K562 (cell line): ENCODE results near the gene LHB. TPM values are rescaled to one million over a fixed set of nuclear protein-coding genes. Genes with fewer than 3 reads are reported as not detected.

Experiments
- ATAC-seq: fragments of 200-7000 bp; cut with Tn5 transposase; 3 replicates; pipeline ENCODE4 v1.9.1; 2020; ENCODE audit warnings: moderate library complexity
- BruUV-seq: library from RNA; stranded (reverse); fragments of 400-500 nt; replicated peaks from 2 replicates; lab custom pipeline; 2021; lab: Mats Ljungman, UMichigan
- CTCF ChIA-PET: fragments of 300-600 bp; formaldehyde crosslinking; extraction: SDS; loops from one replicate; lab custom pipeline; 2021; ENCODE audit warnings: low intra/inter-chr PET ratio; lab: Yijun Ruan, JAX
- POLR2A ChIA-PET: fragments of 300-600, 350-650 bp; sonication (Branson Sonifier 250); formaldehyde crosslinking; extraction: SDS; loops from one replicate; lab custom pipeline; 2021; ENCODE audit warnings: antibody characterized with exemption, inconsistent platforms; lab: Yijun Ruan, JAX
- DNase-seq, 4 experiments: peaks; one replicate each; pipeline versions ENCODE4 v3.0.0 to v3.0.0-alpha.2; 2011 to 2018; ENCODE audit warnings: low spot score in 3 of 4, mixed read lengths in 3 of 4; ENCODE audit errors: extremely low read depth in 1 of 4
- FAIRE-seq: peaks from 2 replicates; lab custom pipeline; 2011; peaks lifted over from hg19 to GRCh38; lab: Jason Lieb, UNC
- H2AFZ ChIP-seq: 2 replicates; pipeline ENCODE4 v1.6.0; 2011; ENCODE audit warnings: low read depth, low read length, control low read depth, inconsistent platforms
- H3K27ac ChIP-seq: fragments of 200-600 bp; 3 replicates; pipeline ENCODE4 v1.8.0; 2011; ENCODE audit warnings: low read depth, mild to moderate bottlenecking, control low read depth, inconsistent platforms, low read length, moderate library complexity, mixed read lengths; ENCODE audit errors: extremely low read depth
- H3K27me3 ChIP-seq, 2 experiments: fragments of 300-600 bp in 1 of 2; 2 replicates in 1 of 2; 3 replicates in 1 of 2; pipeline versions ENCODE4 v1.6.0 to v1.8.0; 2011; ENCODE audit warnings: inconsistent platforms in 2 of 2, low read length in 2 of 2, mild to moderate bottlenecking in 1 of 2, mixed read lengths in 1 of 2, moderate library complexity in 1 of 2; ENCODE audit not compliant: control insufficient read depth in 2 of 2, insufficient read depth in 2 of 2
- H3K36me3 ChIP-seq: fragments of 300-600 bp; 3 replicates; pipeline ENCODE4 v1.8.0; 2011; ENCODE audit warnings: mild to moderate bottlenecking, low read length, inconsistent platforms; ENCODE audit not compliant: control insufficient read depth, insufficient read depth
- H3K4me1 ChIP-seq, 2 experiments: fragments of 200-600 bp in 1 of 2; replicated peaks in 1 of 2; 2 replicates in 1 of 2; 3 replicates in 1 of 2; pipeline versions ENCODE4 v1.5.1 to v1.8.0; 2011; ENCODE audit warnings: inconsistent platforms in 2 of 2, low read length in 2 of 2, mild to moderate bottlenecking in 1 of 2, mixed read lengths in 1 of 2, moderate library complexity in 1 of 2; ENCODE audit not compliant: control insufficient read depth in 2 of 2, insufficient read depth in 2 of 2
- H3K4me2 ChIP-seq: 2 replicates; pipeline ENCODE4 v1.6.1; 2011; ENCODE audit warnings: low read length, control low read depth, inconsistent platforms, mixed read lengths; ENCODE audit not compliant: insufficient read depth
- H3K4me3 ChIP-seq: fragments of 200-600 bp; sonication (generic), shearing (Covaris generic); 2 replicates; pipeline ENCODE4 v1.5.1; 2016; ENCODE audit warnings: control low read depth, inconsistent platforms
- H3K79me2 ChIP-seq: fragments of 200-600 bp; 3 replicates; pipeline ENCODE4 v1.8.0; 2011; ENCODE audit warnings: low read length, inconsistent platforms; ENCODE audit not compliant: control insufficient read depth, insufficient read depth
- H3K9ac ChIP-seq, 2 experiments: 2 replicates each; pipeline versions ENCODE4 v1.6.0 to v1.6.1; 2011; ENCODE audit warnings: low read depth in 2 of 2, low read length in 2 of 2, control low read depth in 1 of 2, inconsistent platforms in 1 of 2, mild to moderate bottlenecking in 1 of 2, mixed read lengths in 1 of 2; ENCODE audit not compliant: insufficient read depth in 1 of 2
- H3K9me1 ChIP-seq: one replicate; pipeline ENCODE4 v1.6.0; 2011; ENCODE audit warnings: inconsistent platforms, mild to moderate bottlenecking, low read length, moderate library complexity; ENCODE audit not compliant: control insufficient read depth, insufficient read depth
- H3K9me3 ChIP-seq: replicated peaks from 2 replicates; pipeline ENCODE4 v1.5.1; 2011; ENCODE audit warnings: low read depth, low read length, inconsistent platforms; ENCODE audit not compliant: control insufficient read depth, insufficient read depth
- H4K20me1 ChIP-seq: replicated peaks from 2 replicates; pipeline ENCODE4 v1.6.1; 2011; ENCODE audit warnings: low read length, inconsistent platforms, mixed read lengths; ENCODE audit not compliant: control insufficient read depth, insufficient read depth
- HIVEP1 ChIP-seq: fragments of 250-450 bp; sonication (Bioruptor Pico); IDR thresholded peaks from 2 replicates; pipeline ENCODE4 v1.4.0; 2020; ENCODE audit warnings: mild to moderate bottlenecking
- MTA2 ChIP-seq: fragments of 450-650 bp; IDR thresholded peaks from 2 replicates; pipeline ENCODE4 v1.6.1; 2016; ENCODE audit warnings: low read depth
- MTA3 ChIP-seq: fragments of 450-650 bp; formaldehyde crosslinking; IDR thresholded peaks from 2 replicates; pipeline ENCODE4 v1.6.1; 2017; ENCODE audit warnings: mild to moderate bottlenecking, borderline replicate concordance
- PHF21A ChIP-seq: fragments of 450-650 bp; IDR thresholded peaks from 2 replicates; pipeline ENCODE4 v1.6.1; 2017; ENCODE audit warnings: low read depth, borderline replicate concordance
- RBFOX2 ChIP-seq: fragments of 200-400 bp; formaldehyde crosslinking; IDR thresholded peaks from 2 replicates; pipeline ENCODE4 v1.6.1; 2017; ENCODE audit warnings: low read depth, mild to moderate bottlenecking, low read length, moderate library complexity
- ZNF324 ChIP-seq: fragments of 250-450 bp; sonication (Bioruptor Pico); IDR thresholded peaks from 2 replicates; pipeline ENCODE4 v1.4.0; 2020; ENCODE audit warnings: mild to moderate bottlenecking
- ZNF507 ChIP-seq: conservative IDR thresholded peaks from 2 replicates; pipeline ENCODE4 v1.6.1; 2017; ENCODE audit warnings: missing genetic modification characterization, missing compliant biosample characterization
- WGBS: fragments of 100-300 bp; shearing (Covaris generic); methylation state at CpG from one replicate; pipeline ENCODE4 v1.1.6; 2016; ENCODE audit warnings: low coverage, mixed read lengths; ENCODE audit not compliant: insufficient coverage; ENCODE audit errors: missing lambda C conversion rate; 5-methylcytosine and 5-hydroxymethylcytosine counted together
- in situ Hi-C: fragments of 300-500 bp; cut with MboI; formaldehyde crosslinking; loops from 4 replicates; pipeline ENCODE4 v1.15.0; 2018; ENCODE audit warnings: inconsistent platforms, mixed read lengths
- intact Hi-C: fragments of 100-400 bp; cut with micrococcal nuclease; formaldehyde crosslinking; loops from 2 replicates; pipeline ENCODE4 v1.14.2; 2022
- polyA plus RNA-seq, 8 experiments: library from polyadenylated mRNA; depleted of rRNA in 4 of 8; stranded (reverse) in 5 of 8; unstranded in 3 of 8; fragments of >200 nt; fragmentation: Nextera tagmentation in 2 of 8; fragmentation: Illumina TruSeq in 1 of 8; extraction: Ambion mirVana in 2 of 8; extraction: Trizol in 1 of 8; gene quantifications; 2 replicates each; pipeline versions ENCODE4 v1.2.1 to v1.2.3, GENCODE V29; 2011 to 2014; ENCODE audit warnings: inconsistent platforms in 1 of 8, missing spikeins in 1 of 8
- total RNA-seq, 7 experiments: library from RNA; depleted of rRNA in 6 of 7; stranded (reverse); fragments of >200 nt in 6 of 7; fragmentation: Illumina TruSeq in 2 of 7; extraction: Trizol in 2 of 7; gene quantifications; 2 replicates each; pipeline versions ENCODE4 v1.2.1 to v1.2.3, GENCODE V29; 2011 to 2021; ENCODE audit warnings: low replicate concordance in 1 of 7
- TF ChIP-seq, protein P1 (sequence below): sonication (generic); formaldehyde crosslinking; IDR thresholded peaks from 2 replicates; pipeline ENCODE4 v1.8.1; 2023; ENCODE audit warnings: missing genetic modification reagents, mild to moderate bottlenecking, borderline replicate concordance
- TF ChIP-seq, protein P2 (sequence below): fragments of 450-650 bp; conservative IDR thresholded peaks from 2 replicates; pipeline ENCODE4 v1.6.1; 2016; ENCODE audit warnings: missing genetic modification characterization, low read depth, mild to moderate bottlenecking, control low read depth, missing compliant biosample characterization
- TF ChIP-seq, protein P3 (sequence below), 3 experiments: fragments of 200-800 bp in 1 of 3; sonication (Bioruptor generic) in 1 of 3; sonication (generic) in 1 of 3; formaldehyde crosslinking in 1 of 3; IDR thresholded peaks; 2 replicates each; pipeline versions ENCODE4 v1.6.1 to v1.8.0; 2016 to 2022; ENCODE audit warnings: mild to moderate bottlenecking in 2 of 3, missing compliant biosample characterization in 2 of 3, missing genetic modification characterization in 2 of 3, missing genetic modification reagents in 1 of 3

LHB gene
- total and polyA plus RNA-seq, 9 of the 15 experiments (the other 6 are each of a cell fraction or from before 2014, with no cell fraction given) = 0.54 TPM; not detected in 8

DNA sequence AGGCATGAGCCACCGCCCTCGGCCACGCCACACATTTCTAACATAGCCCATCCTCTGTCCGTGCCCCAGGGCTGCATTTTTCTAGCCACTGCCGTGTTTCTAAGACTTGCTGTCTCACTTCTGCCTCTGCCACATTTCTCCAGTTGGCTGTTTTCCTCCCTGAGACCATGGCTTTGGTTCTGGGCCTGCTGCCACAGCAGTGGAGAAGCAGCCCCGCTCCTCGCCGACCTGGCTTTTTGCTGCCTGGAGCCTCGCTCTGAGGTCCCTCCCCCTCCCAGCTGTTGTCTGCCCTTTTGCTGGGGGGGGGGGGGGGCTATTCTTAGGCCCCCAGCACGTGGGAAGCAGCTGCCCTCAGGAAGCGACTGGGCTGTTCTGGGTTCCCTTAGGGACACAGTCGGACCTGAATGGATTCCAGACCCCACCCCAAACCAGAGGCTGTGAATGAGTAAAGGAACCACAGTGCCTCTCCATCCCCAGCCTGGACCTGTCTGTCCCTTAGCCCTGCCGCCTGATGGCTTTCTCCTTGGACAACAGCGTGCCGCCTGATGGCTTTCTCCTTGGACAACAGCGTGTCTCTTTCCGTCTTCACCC lies 27.1 kb downstream of the LHB start:
- no TSS peak for BruUV-seq
- no peak for FAIRE-seq
- ChIA-PET CTCF (no interaction called here), POLR2A (interaction anchor here (0.6 kb wide), 1 partner anchor 114 kb away, joined by 3 read pairs; no protein-coding TSS in a partner anchor)
- H3K9ac ChIP-seq = peak overlapping the region in 1 of 2 experiments; percentile 64; a peak in 2 of 4 replicates
- TF ChIP-seq PHF21A (no peak), MTA3 (no peak), RBFOX2 (0 out of 2 replicates have a peak, but pooled peaks have one; percentile 25), ZNF507 (tag) (no peak), MTA2 (no peak), HIVEP1 (CRISPR knock-in tag) (no peak), ZNF324 (CRISPR knock-in tag) (no peak)
- TF ChIP-seq, protein P1, sequence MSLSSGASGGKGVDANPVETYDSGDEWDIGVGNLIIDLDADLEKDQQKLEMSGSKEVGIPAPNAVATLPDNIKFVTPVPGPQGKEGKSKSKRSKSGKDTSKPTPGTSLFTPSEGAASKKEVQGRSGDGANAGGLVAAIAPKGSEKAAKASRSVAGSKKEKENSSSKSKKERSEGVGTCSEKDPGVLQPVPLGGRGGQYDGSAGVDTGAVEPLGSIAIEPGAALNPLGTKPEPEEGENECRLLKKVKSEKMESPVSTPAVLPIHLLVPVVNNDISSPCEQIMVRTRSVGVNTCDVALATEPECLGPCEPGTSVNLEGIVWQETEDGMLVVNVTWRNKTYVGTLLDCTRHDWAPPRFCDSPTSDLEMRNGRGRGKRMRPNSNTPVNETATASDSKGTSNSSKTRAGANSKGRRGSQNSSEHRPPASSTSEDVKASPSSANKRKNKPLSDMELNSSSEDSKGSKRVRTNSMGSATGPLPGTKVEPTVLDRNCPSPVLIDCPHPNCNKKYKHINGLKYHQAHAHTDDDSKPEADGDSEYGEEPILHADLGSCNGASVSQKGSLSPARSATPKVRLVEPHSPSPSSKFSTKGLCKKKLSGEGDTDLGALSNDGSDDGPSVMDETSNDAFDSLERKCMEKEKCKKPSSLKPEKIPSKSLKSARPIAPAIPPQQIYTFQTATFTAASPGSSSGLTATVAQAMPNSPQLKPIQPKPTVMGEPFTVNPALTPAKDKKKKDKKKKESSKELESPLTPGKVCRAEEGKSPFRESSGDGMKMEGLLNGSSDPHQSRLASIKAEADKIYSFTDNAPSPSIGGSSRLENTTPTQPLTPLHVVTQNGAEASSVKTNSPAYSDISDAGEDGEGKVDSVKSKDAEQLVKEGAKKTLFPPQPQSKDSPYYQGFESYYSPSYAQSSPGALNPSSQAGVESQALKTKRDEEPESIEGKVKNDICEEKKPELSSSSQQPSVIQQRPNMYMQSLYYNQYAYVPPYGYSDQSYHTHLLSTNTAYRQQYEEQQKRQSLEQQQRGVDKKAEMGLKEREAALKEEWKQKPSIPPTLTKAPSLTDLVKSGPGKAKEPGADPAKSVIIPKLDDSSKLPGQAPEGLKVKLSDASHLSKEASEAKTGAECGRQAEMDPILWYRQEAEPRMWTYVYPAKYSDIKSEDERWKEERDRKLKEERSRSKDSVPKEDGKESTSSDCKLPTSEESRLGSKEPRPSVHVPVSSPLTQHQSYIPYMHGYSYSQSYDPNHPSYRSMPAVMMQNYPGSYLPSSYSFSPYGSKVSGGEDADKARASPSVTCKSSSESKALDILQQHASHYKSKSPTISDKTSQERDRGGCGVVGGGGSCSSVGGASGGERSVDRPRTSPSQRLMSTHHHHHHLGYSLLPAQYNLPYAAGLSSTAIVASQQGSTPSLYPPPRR (CRISPR knock-in tag) = no peak
- TF ChIP-seq, protein P2, sequence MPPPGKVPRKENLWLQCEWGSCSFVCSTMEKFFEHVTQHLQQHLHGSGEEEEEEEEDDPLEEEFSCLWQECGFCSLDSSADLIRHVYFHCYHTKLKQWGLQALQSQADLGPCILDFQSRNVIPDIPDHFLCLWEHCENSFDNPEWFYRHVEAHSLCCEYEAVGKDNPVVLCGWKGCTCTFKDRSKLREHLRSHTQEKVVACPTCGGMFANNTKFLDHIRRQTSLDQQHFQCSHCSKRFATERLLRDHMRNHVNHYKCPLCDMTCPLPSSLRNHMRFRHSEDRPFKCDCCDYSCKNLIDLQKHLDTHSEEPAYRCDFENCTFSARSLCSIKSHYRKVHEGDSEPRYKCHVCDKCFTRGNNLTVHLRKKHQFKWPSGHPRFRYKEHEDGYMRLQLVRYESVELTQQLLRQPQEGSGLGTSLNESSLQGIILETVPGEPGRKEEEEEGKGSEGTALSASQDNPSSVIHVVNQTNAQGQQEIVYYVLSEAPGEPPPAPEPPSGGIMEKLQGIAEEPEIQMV = no peak
- TF ChIP-seq, protein P3, sequence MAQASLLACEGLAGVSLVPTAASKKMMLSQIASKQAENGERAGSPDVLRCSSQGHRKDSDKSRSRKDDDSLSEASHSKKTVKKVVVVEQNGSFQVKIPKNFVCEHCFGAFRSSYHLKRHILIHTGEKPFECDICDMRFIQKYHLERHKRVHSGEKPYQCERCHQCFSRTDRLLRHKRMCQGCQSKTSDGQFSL (CRISPR knock-in tag; IDR thresholded peaks at IDR 0.05) = no peak
- TF ChIP-seq, protein P3 (tag; IDR thresholded peaks at IDR 0.05) = 0 out of 4 replicates have a peak, but pooled peaks of 1 of the 2 experiments have one; percentile 39
- intact Hi-C loops (loop anchor here (10.0 kb wide), 2 partner anchors 165 to 235 kb away; partner anchors contain the start of genes HRC and TRPM4), in situ Hi-C loops (no loop called here)
- no peak overlapping the region for H3K4me3 ChIP-seq
- no peaks in the 10 kb centered on the region for H4K20me1 ChIP-seq
- H3K4me2 ChIP-seq = no peak overlapping the region
- H3K4me1 ChIP-seq = peaks cover 5 to 26% of the 10 kb centered on the region in 2 experiments; a peak in 4 of 5 replicates
- no peaks in the 10 kb centered on the region for H3K9me1 ChIP-seq
- ATAC-seq = no peak
- no peaks in the 10 kb centered on the region for H3K27me3 ChIP-seq
- no peaks in the 10 kb centered on the region for H3K9me3 ChIP-seq
- H3K79me2 ChIP-seq = peaks cover 41% of the 10 kb centered on the region
- no peak for DNase-seq
- WGBS = 77% methylated on average over 15 of the region's 17 CpGs
- no peak overlapping the region for H3K27ac ChIP-seq
- peaks cover 51% of the 10 kb centered on the region for H3K36me3 ChIP-seq
- H2AFZ ChIP-seq = no peak overlapping the region
